Uterus (tissue), 4 donors: Measurements from ENCODE around the gene ZFYVE28. TPM values are rescaled to one million over a fixed set of nuclear protein-coding genes. Genes with fewer than 3 reads are reported as not detected.

ENCODE experiments used
- DNase-seq, 2 donors: peaks; one replicate each; pipeline ENCODE4 v3.0.0-alpha.2; 2019 to 2020
- H3K27ac ChIP-seq, 2 donors: fragments of 200-600 bp; sonication (generic); 1 replicate in 1 of 2; 2 replicates in 1 of 2; pipeline ENCODE4 v1.5.1; 2016 to 2018
- H3K27me3 ChIP-seq, 2 donors: fragments of 200-600 bp; sonication (generic); one replicate each; pipeline ENCODE4 v1.5.1; 2018 to 2019; ENCODE audit warnings: control low read depth in 1 of 2
- H3K36me3 ChIP-seq, 2 donors: fragments of 200-600 bp; sonication (generic); one replicate each; pipeline ENCODE4 v1.5.1; 2019; ENCODE audit warnings: control low read depth in 1 of 2
- H3K4me1 ChIP-seq, 2 donors: fragments of 200-600 bp; sonication (generic); one replicate each; pipeline ENCODE4 v1.5.1; 2018 to 2019; ENCODE audit warnings: control low read depth in 1 of 2
- H3K4me3 ChIP-seq, 2 donors: fragments of 200-600 bp; sonication (generic); 1 replicate in 1 of 2; 2 replicates in 1 of 2; pipeline ENCODE4 v1.5.1; 2018 to 2019; ENCODE audit warnings: mild to moderate bottlenecking in 1 of 2
- H3K9me3 ChIP-seq, 2 donors: fragments of 200-600 bp; sonication (generic); one replicate each; pipeline ENCODE4 v1.5.1; 2019; ENCODE audit warnings: control low read depth in 1 of 2
- POLR2A ChIP-seq, 2 donors: fragments of 450-650 bp; IDR thresholded peaks; one replicate each; pipeline ENCODE4 v1.6.1; 2016; ENCODE audit warnings: antibody characterized with exemption in 2 of 2, mild to moderate bottlenecking in 1 of 2, moderate library complexity in 1 of 2
- intact Hi-C: fragments of 100-400 bp; cut with DNase I; formaldehyde crosslinking; loops from one replicate; pipeline ENCODE4 v1.15.1; 2023; ENCODE audit warnings: low total_unique reads
- total RNA-seq, 4 donors: library from RNA; depleted of rRNA in 3 of 4; stranded (reverse); fragments of >200 nt in 3 of 4; gene quantifications; one replicate each; pipeline versions ENCODE4 v1.1.0 to v1.2.4, GENCODE V29; 2014 to 2023
- TF ChIP-seq, protein P1 (sequence below), 4 experiments: fragments of 200-600 bp in 2 of 4; fragments of 450-650 bp in 2 of 4; sonication (generic) in 2 of 4; IDR thresholded peaks; one replicate each; pipeline ENCODE4 v1.5.1; 2016 to 2019; ENCODE audit warnings: antibody characterized with exemption in 4 of 4, mild to moderate bottlenecking in 2 of 4, moderate library complexity in 1 of 4
- donor health status: DM: yes; HTN: yes; CAD: no.

The ZFYVE28 gene
- total RNA-seq, 4 donors from 2014 or later = 5.4 to 16.7 (median 13.4) TPM

DNA sequence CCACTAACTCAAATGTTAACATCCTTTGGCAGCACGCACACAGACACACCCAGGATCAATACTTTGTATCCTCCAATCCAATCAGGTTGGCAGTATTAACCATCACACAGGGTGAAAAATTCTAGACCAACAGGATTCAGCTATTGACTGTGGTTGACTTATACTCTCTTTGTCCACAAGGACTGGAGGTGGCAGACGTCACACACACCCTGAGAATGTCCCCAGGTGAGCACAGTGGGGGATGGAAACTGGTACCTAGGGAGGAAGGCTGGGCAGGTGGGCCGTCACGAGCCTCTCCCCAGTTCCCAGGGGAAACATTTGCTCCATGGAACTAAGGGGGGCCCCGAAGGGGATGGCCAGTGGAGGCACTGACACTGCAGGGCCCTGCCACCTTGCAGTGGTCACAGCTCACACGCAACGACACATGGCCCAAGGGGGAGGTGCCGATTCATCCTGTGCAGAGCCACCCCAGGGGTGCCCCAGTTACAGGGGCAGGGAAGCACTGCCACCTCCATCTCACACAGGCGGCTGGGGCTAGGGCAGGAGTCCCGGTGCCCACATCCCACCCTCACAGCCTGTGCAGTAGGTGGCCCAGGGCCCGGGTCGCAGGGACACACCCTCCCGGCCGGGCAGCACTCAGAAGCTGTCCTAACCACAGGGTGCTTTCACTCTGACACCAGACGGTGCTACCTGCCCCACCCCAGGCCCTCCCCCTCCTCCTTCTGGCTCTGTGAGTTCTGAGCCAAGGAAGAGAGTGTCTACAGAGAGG lies 17.4 kb downstream of the ZFYVE28 start:
- no peaks in the 10 kb centered on the region for H3K9me3 ChIP-seq
- H3K4me1 ChIP-seq = peaks cover 0 to 12% of the 10 kb centered on the region in 2 donors
- H3K27me3 ChIP-seq = no peaks in the 10 kb centered on the region
- TF ChIP-seq, protein P1, sequence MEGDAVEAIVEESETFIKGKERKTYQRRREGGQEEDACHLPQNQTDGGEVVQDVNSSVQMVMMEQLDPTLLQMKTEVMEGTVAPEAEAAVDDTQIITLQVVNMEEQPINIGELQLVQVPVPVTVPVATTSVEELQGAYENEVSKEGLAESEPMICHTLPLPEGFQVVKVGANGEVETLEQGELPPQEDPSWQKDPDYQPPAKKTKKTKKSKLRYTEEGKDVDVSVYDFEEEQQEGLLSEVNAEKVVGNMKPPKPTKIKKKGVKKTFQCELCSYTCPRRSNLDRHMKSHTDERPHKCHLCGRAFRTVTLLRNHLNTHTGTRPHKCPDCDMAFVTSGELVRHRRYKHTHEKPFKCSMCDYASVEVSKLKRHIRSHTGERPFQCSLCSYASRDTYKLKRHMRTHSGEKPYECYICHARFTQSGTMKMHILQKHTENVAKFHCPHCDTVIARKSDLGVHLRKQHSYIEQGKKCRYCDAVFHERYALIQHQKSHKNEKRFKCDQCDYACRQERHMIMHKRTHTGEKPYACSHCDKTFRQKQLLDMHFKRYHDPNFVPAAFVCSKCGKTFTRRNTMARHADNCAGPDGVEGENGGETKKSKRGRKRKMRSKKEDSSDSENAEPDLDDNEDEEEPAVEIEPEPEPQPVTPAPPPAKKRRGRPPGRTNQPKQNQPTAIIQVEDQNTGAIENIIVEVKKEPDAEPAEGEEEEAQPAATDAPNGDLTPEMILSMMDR (IDR thresholded peaks at IDR 0.05) = no peak
- no peak for TF ChIP-seq POLR2A (IDR thresholded peaks at IDR 0.05)
- H3K27ac ChIP-seq = no peak overlapping the region
- no peaks in the 10 kb centered on the region for H3K36me3 ChIP-seq
- no peak for DNase-seq
- H3K4me3 ChIP-seq = no peak overlapping the region
- intact Hi-C loops = loop anchor here (10.0 kb wide), 1 partner anchor 136 kb away; the partner anchor contains the start of gene MXD4

DNA sequence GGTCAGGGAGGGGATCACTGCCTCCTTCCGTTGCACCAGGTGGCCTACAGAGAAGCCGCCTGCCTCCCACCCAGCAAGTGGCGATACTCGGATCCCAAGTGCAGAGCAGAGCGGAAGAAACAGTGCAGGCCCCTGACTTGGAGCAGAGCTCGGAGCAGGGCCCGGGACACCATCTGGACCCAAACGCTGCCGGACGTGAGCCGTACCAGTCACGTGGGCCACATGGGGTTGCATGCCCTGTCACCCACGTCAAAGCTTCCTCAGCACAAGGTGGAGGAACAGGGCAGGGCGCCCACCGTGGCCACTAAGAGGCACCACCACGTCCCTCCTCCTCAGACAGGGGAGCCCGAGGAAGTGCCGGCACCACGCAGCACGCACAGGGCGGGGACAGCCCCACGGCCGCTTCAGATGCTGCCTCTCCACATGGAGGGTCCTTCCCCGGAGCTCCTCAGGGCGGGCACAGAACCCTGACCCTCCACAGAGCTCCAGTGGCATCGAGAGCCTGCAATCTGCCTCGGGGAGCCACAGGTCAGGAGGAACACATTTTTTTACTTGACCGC lies 18.7 kb downstream of the ZFYVE28 start:
- Histone ChIP-seq H3K9me3 (no peaks in the 10 kb centered on the region), H3K4me3 (no peak overlapping the region), H3K4me1 (peaks cover 0 to 12% of the 10 kb centered on the region in 2 donors), H3K27me3 (no peaks in the 10 kb centered on the region), H3K27ac (no peak overlapping the region), H3K36me3 (no peaks in the 10 kb centered on the region)
- TF ChIP-seq, protein P1 (IDR thresholded peaks at IDR 0.05) = no peak
- no peak for TF ChIP-seq POLR2A (IDR thresholded peaks at IDR 0.05)
- intact Hi-C loops = loop anchor here (10.0 kb wide), 1 partner anchor 135 kb away; the partner anchor contains the start of gene MXD4
- DNase-seq = no peak

DNA sequence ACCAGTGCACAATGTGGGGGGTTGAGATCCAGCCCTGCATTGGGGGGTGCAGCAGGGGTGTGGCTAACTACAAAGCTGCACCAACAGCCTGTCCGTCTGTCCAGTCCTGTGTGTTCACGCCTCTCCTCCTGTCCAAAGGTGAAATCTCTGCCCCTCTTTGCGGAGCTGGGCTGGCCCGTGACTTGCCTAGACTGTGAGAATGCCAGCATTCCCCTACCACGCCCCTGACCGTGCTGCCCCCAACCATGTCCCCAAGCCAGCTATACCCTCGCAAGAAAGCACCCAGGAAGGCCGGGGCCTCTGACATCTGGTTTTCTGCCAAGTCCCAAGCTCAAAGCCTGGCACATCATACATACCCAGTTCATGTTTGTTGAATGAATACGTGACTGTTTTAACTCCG lies 19.2 kb downstream of the ZFYVE28 start:
- H3K4me3 ChIP-seq = no peak overlapping the region
- no peaks in the 10 kb centered on the region for H3K36me3 ChIP-seq
- H3K9me3 ChIP-seq = no peaks in the 10 kb centered on the region
- H3K27ac ChIP-seq = no peak overlapping the region
- TF ChIP-seq, protein P1 (IDR thresholded peaks at IDR 0.05) = no peak
- TF ChIP-seq POLR2A (IDR thresholded peaks at IDR 0.05) = no peak
- no peaks in the 10 kb centered on the region for H3K27me3 ChIP-seq
- H3K4me1 ChIP-seq = peaks cover 0 to 12% of the 10 kb centered on the region in 2 donors
- intact Hi-C loops = no loop called here
- no peak for DNase-seq

DNA sequence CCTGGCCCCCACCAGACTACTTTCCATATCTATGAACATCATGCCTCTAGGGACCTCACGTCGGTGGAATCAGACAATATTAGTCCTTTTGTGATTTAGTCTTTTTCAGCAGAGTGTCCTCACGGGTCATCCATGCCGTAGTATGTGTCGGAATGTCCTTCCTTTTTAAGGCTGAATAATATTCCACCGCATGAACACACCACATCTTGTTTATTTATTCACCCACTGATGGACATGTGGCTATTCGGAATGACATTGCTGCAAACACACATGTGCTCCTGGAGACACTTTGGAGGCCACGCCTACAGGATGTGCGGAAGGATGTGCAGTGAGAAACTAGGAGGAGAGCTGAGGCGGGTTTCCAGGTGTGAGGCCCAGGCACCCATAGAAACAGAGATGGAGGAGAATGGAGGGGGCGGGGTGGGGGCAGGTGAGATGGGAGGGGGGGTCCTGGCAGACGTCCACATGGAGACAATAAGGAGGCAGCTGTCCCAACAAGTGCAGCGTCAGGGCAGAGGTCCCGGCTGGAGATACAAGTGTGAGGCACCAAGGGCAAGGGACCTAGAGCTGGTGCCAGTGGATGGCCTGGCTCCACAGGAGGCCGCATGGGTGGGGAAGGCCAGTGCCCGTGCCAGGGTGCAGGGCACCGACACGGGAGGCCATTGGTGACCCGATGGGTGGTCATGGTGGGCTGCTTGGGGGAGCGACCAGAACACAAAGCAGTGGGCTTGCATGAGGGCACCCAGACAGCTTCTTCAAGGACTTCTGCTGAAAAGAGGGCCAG lies 20.7 kb downstream of the ZFYVE28 start:
- Histone ChIP-seq H3K4me3 (no peak overlapping the region), H3K4me1 (peaks cover 0 to 12% of the 10 kb centered on the region in 2 donors), H3K27me3 (no peaks in the 10 kb centered on the region), H3K9me3 (no peaks in the 10 kb centered on the region), H3K27ac (no peak overlapping the region), H3K36me3 (no peaks in the 10 kb centered on the region)
- TF ChIP-seq, protein P1 (IDR thresholded peaks at IDR 0.05) = no peak
- no peak for TF ChIP-seq POLR2A (IDR thresholded peaks at IDR 0.05)
- intact Hi-C loops = no loop called here
- DNase-seq = no peak
